B cell (primary cell): ENCODE results near the gene TIGD2.

Source experiments
- CTCF ChIP-seq: fragments of 200-600 bp; IDR thresholded peaks from one replicate; pipeline ENCODE4 v1.8.0; 2022; ENCODE audit warnings: antibody characterized with exemption, mild to moderate bottlenecking
- EZH2 ChIP-seq: IDR thresholded peaks from 2 replicates; pipeline ENCODE4 v1.6.1; 2012; ENCODE audit warnings: borderline replicate concordance, low read depth, mild to moderate bottlenecking, moderate library complexity, low read length; ENCODE audit not compliant: insufficient read depth, poor library complexity, severe bottlenecking

- TF ChIP-seq CTCF = no peak
- no peak for TF ChIP-seq EZH2
Observed at GRCh38 chr4:89164400-89164799, 53.1 kb downstream of the TIGD2 start.
